ENCODE results near the gene CHCHD3. TPM values are rescaled to one million over a fixed set of nuclear protein-coding genes. Genes with fewer than 3 reads are reported as not detected.

CHCHD3 gene
- total RNA-seq, 1 donor from 2014 or later: 38.5 TPM

GRCh38 chr7:132956556-132956955 lies 125.3 kb downstream of the CHCHD3 start:
- Histone ChIP-seq H3K4me3 (no peak overlapping the region), H3K27ac (no peak overlapping the region), H3K4me1 (no peaks in the 10 kb centered on the region), H3K27me3 (ENCODE audit: low read depth) (no peaks in the 10 kb centered on the region), H3K36me3 (no peaks in the 10 kb centered on the region), H3K9me3 (no peaks in the 10 kb centered on the region)
- intact Hi-C loops (cut with DNase I): no loop called here
- TF ChIP-seq, protein P1, sequence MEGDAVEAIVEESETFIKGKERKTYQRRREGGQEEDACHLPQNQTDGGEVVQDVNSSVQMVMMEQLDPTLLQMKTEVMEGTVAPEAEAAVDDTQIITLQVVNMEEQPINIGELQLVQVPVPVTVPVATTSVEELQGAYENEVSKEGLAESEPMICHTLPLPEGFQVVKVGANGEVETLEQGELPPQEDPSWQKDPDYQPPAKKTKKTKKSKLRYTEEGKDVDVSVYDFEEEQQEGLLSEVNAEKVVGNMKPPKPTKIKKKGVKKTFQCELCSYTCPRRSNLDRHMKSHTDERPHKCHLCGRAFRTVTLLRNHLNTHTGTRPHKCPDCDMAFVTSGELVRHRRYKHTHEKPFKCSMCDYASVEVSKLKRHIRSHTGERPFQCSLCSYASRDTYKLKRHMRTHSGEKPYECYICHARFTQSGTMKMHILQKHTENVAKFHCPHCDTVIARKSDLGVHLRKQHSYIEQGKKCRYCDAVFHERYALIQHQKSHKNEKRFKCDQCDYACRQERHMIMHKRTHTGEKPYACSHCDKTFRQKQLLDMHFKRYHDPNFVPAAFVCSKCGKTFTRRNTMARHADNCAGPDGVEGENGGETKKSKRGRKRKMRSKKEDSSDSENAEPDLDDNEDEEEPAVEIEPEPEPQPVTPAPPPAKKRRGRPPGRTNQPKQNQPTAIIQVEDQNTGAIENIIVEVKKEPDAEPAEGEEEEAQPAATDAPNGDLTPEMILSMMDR (IDR thresholded peaks at IDR 0.05): no peak
- ATAC-seq: no peak
- no peak for DNase-seq

- H3K4me1 ChIP-seq: no peaks in the 10 kb centered on the region
- no peak for DNase-seq
- ATAC-seq: no peak
- H3K27ac ChIP-seq: no peak overlapping the region
- H3K36me3 ChIP-seq: no peaks in the 10 kb centered on the region
- TF ChIP-seq, protein P1 (IDR thresholded peaks at IDR 0.05): no peak
- no peak overlapping the region for H3K4me3 ChIP-seq
- intact Hi-C loops (cut with DNase I): no loop called here
- H3K9me3 ChIP-seq: no peaks in the 10 kb centered on the region
- H3K27me3 ChIP-seq (ENCODE audit: low read depth): no peaks in the 10 kb centered on the region
Observed at GRCh38 chr7:132953468-132953867, 128.4 kb downstream of the CHCHD3 start.

GRCh38 chr7:132950725-132951124 lies 131.2 kb downstream of the CHCHD3 start:
- Histone ChIP-seq H3K9me3 (no peaks in the 10 kb centered on the region), H3K36me3 (no peaks in the 10 kb centered on the region), H3K4me1 (no peaks in the 10 kb centered on the region), H3K4me3 (no peak overlapping the region), H3K27ac (no peak overlapping the region), H3K27me3 (ENCODE audit: low read depth) (no peaks in the 10 kb centered on the region)
- ATAC-seq: no peak
- no peak for DNase-seq
- TF ChIP-seq, protein P1 (IDR thresholded peaks at IDR 0.05): no peak
- intact Hi-C loops (cut with DNase I): no loop called here

DNA sequence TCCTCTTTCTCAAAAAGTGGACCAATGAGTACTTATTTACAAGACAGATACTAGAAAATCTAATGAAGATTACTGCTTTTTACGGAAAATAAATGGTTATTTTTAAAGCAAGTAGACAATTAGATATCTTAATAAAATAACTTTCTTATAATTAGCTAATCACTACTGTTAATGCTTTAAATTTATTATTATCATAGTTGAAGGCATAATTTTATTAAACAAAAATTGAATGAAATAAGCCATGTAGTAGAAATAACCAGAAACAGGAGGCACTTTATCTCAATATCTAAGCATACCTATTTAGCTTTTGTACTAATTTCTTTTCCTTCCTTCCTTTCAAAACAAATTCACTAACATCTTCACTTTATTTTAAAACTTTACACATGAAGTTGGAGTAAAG lies 134.9 kb downstream of the CHCHD3 start:
- TF ChIP-seq, protein P1 (IDR thresholded peaks at IDR 0.05): no peak
- Histone ChIP-seq H3K9me3 (no peaks in the 10 kb centered on the region), H3K4me3 (no peak overlapping the region), H3K27ac (no peak overlapping the region), H3K4me1 (no peaks in the 10 kb centered on the region), H3K36me3 (no peaks in the 10 kb centered on the region), H3K27me3 (ENCODE audit: low read depth) (no peaks in the 10 kb centered on the region)
- intact Hi-C loops (cut with DNase I): no loop called here
- ATAC-seq (no peak), DNase-seq (no peak)

DNA sequence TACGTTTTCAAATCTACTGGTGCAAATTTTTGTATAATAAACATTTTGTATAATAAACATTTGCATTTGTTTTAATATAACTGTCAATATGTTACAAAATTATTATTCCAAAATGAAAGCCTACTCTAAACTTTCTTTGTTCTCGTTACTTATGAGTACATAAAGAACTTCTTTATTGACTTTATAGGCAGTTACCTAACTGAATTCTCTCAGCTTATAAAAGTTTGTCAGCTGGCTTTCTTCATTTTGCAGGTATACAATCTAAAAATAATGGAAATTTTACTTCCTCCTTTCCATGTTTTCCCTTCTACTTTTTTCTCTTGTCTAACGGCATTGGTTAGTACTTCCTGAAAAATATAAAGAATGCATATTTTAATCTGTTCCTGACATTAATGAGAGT lies 137.1 kb downstream of the CHCHD3 start:
- TF ChIP-seq, protein P1 (IDR thresholded peaks at IDR 0.05): no peak
- Histone ChIP-seq H3K27me3 (ENCODE audit: low read depth) (no peaks in the 10 kb centered on the region), H3K4me3 (no peak overlapping the region), H3K27ac (no peak overlapping the region), H3K36me3 (no peaks in the 10 kb centered on the region), H3K9me3 (no peaks in the 10 kb centered on the region), H3K4me1 (no peaks in the 10 kb centered on the region)
- intact Hi-C loops (cut with DNase I): no loop called here
- ATAC-seq: no peak
- no peak for DNase-seq

DNA sequence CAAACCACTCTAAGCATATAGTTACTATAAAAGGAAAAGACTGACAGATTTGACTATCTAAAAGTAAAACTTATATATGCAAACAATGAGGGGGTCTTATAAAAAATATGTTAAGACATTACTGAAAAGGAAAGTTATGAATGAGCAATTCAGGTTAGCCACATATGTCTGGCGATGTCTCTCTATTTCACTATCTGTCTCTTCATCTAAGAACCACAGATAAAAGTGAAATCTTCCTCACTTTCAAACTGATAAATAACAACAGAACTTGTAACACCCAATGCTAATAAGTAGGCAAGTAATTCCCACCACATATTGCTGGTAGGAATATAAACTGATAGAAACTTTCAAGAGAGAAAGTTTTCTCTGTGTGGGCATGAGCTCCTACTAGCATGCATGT lies 138.2 kb downstream of the CHCHD3 start:
- no peaks in the 10 kb centered on the region for H3K36me3 ChIP-seq
- no peaks in the 10 kb centered on the region for H3K4me1 ChIP-seq
- DNase-seq: no peak
- TF ChIP-seq, protein P1 (IDR thresholded peaks at IDR 0.05): no peak
- ATAC-seq: no peak
- H3K27me3 ChIP-seq (ENCODE audit: low read depth): no peaks in the 10 kb centered on the region
- no peak overlapping the region for H3K27ac ChIP-seq
- H3K4me3 ChIP-seq: no peak overlapping the region
- no peaks in the 10 kb centered on the region for H3K9me3 ChIP-seq
- intact Hi-C loops (cut with DNase I): no loop called here

All from lower lobe of right lung (tissue), 2 donors.